HL-60/S4 treated with phorbol 12-myristate 13-acetate at 8.2 ng/mL for 4 days and 3 days (cell line): ENCODE results near the gene CHST11.

ENCODE experiments used
- in situ Hi-C: fragments of 300-500 bp; cut with MboI; formaldehyde crosslinking; loops from 2 replicates; pipeline ENCODE4 v1.15.0; 2022; ENCODE audit warnings: low sequenced_read_pairs

CHST11 gene

DNA sequence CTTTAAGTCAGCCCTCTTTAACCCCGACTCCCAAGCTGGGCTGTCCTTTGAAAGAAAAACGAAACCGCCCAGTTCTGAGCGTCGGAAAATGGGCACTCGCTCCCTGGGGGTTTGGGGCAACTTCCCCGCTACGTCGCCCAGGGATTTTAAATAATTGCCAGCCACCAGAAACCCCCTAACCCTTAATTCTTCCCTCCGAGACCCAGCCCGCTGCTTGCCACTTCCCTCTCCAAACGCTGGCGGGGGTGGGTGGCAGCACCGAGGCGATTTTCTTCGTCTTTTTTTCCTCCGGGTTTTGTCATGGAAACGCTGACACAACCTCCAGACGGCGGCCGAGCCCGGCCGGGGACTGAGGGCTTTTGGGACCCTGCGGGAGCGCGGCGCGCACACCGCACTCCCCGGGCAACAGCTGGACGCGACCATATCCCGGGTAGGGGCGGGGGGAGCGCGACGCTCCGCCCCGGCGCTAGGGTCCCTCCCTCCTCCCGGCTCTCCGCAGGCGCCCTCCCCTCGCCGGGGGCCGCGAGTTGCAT, at the start of gene CHST11:
CHST11 (plus strand) TSS at position 532 of the 533 bp plus-strand sequence.
- in situ Hi-C loops, result no loop called here

DNA sequence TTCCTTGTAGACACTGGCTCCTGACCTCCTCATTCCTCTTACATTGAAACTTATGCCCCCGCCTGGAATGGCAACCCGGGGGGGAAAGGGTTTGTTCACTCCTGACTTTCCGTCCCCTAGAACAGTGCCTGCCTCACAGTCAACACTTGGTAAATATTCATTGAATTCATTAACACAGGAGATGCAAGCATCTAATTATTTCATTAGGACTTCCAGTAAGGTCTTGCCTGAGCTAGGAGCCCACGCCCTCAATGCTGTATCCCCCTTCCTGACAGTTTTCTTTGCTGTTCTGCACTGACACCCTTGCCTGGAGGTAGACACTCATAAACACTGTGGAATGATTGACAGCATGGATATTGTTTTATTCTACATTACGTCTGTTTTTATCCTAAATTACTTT, 49.3 kb upstream of the CHST11 start:
- in situ Hi-C loops, result no loop called here

DNA sequence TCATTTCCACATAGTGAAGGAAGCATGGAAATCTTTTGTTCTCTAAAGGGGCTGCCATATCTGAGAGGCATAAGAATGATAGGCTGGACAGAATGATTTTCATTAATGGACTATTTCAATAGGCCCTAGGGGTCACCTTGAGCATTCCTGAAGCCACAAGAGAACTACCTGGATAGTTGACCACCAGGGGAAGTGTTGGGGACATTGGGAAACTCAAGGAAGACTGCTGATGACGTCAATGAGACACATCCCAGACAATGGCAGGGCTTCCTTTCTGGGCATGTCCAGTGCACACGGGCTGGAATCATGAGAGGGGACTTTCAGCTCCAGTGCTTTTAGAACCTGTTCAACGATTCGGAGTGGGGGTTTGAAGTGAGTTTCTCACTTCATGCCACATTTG, 48.8 kb upstream of the CHST11 start:
- in situ Hi-C loops, result no loop called here

DNA sequence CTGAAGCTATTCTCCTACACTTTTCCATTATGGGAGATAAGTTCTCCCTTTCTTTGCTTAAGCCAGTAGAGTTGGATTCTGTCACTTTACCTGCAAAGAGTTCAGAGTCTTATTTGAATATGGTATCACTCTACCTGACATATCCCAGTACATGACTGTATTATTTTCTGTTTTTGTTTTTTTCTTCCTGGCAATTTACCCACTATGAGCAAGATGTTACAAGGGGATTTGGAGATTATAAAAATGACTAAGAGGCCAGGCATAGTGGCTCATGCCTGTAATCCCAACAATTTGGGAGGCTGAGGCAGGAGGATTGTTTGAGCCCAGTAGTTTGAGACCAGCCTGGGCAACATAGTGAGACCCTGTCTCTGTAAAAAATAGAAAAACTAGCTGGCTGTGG, 46.4 kb upstream of the CHST11 start:
- in situ Hi-C loops, result no loop called here

DNA sequence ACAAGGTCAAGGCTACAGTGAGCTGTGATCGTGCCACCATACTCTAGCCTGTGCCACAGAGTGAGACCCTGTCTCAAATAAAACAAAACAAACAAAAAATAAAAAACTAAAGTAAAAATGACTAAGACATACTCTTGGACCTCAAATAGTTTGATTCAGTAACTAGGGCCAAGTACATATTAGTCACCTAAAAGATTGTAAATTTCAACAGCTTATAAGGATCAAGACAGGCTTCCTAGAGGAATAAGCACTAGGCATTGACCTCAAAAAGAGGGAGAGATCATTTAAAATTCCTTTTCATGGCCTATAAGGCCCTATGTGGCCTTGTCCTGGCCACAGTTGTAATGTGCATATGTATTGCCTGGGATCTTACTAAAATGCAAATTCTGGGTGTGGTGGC, 46.0 kb upstream of the CHST11 start:
- in situ Hi-C loops, result no loop called here

DNA sequence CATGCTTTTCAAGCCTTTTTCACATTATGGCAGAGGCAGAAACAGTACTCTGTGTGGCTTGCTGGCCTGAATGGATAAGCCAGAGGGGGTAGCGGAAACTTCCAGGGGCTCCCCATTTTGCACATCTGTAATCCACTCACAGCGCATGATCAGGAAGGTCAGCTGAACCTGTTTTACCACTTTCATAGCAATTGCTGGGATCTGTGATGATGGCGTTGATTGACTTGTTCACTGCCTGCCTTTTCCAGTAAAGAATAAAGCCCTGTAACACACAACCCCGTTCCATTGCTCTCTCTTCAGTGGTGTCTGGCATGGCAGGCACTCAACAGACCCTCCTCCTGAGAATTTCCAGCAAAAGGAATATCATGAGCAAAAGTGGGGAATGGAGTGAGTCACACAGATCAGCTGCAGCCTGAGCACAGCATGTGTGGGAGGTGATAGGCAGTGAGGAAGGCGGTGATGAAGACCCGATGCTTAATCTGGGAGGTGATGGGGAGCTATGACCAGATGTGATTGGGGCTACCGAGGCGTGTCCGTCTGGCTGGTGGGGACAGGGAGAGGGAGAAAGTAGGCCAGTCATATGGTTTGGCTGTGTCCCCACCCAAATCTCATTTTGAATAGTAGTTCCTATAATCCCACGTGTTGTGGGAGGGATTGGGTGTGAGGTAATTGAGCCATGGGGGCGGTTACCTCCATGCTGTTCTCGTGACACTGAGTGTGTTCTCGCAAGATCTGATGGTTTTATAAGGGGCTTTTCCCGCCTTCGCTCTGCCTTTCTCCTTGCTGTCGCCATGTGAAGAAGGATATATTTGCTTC, 44.7 kb upstream of the CHST11 start:
- in situ Hi-C loops, result no loop called here

DNA sequence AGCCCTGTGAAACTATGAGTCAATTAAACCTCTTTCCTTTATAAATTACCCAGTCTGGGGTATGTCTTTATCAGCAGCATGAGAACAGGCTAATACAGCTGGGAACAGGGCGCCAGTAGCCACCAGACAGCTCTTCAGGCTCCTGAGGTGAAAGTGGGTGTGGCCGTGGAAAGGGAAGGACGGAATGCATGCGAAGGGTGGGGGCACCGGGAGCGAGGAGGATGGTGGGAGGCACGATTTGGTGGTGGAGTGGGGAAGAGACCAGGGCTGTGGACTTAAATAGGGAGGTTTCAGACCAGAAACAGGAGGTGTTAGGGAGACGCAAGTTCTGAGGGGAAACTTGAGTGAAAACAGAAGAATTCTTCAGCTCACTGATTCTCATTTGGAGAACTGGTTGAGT, 44.1 kb upstream of the CHST11 start:
- in situ Hi-C loops, result no loop called here

DNA sequence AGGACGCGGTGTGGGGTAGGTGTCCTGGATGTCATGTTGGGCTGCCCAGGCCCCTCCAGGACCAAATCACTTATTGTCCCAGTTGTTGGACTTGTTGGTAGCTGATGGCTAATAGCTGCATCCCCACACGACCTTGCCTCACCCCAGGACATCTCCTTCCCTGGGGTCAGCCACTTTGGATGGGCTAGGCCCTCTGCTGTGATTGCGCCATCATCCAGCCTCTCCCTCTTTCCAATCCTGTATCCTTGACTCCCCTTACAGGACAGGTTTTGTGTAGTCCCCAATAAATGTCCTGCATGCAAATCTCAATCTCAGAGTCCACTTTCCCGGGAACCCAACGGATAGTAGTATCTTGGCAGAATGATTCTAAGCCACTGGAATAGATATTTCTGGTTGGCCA, 43.4 kb upstream of the CHST11 start:
- in situ Hi-C loops, result no loop called here

DNA sequence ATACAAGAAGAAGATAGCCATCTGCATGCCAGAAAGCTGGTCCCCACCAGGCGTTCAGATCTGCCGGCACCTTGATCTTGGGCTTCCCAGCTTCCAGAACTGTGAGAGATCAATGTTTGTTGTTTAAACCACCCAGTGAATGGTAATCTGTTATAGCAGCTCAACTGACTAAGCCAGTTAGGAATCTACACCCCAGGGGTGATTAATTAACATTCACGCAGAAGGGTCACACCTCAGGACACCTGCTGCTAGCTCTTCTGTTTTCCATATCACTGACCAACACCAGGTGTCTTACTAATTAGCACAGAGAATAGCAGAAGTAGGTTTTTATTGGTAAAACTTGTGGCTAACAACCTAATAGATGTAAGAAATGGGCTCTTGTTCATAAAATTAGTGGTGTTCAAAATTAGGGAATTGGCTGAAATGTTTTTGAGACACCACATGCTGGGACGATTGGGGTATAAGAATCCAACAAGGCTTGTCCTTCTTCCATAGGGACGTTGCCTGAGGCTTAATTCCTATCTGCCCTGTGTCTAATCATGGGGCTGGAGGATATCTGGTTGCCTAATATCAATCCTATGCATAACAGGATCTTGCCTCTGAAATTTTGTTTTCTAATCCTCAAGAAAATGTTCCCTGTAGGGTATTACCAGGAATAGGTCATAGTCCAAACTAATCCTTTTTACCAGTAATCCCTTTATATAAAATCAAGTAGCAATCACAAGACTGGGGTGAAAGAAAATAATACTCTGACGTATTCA, 42.0 kb upstream of the CHST11 start:
- in situ Hi-C loops, result no loop called here

DNA sequence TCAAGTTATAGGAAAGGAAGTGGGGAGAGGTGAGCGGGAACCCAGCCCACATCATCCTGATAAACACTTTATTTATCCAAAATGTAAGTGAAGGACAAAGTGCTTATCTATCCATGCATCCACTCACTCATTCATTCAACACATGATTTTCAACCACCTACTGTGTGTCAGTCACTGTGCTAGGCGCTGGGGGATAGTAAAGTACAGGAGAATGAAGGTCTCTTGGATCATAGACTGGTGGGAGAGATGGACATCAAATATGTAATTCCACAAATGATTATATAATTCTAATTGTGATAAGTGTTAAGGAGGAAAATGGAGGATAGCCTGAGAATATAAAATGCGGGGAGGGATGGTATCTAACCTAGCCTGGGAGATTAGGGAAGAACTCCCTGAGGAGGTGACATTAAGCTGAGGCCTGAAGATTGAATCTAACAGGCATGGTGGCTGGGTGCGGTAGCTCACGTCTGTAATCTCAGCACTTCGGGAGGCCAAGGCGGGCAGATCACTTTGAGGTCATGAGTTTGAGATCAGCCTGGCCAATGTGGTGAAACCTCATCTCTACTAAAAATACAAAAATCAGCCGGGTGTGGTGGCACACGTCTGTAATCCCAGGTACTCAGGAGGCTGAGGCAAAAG, 41.3 kb upstream of the CHST11 start:
- in situ Hi-C loops, result no loop called here

DNA sequence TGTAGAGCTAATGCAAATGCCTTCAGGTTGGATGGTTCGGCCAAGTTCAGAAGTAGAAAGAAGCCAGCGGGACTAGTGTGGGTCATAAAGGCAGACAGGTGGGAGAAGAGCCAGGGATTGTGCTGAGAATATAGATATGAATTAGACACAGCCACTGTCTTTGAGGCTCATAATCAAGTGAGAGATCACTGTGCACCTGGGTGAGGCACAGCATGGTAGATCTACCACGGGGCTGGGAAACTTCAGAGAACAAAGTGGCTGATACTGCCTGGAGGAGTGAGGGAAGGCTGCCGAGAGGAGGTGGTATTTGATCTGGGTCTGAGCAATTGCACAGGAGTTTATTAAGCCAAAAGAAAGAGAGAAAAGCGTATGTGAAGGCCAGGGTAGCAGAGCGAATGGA, 40.6 kb upstream of the CHST11 start:
- in situ Hi-C loops, result no loop called here

DNA sequence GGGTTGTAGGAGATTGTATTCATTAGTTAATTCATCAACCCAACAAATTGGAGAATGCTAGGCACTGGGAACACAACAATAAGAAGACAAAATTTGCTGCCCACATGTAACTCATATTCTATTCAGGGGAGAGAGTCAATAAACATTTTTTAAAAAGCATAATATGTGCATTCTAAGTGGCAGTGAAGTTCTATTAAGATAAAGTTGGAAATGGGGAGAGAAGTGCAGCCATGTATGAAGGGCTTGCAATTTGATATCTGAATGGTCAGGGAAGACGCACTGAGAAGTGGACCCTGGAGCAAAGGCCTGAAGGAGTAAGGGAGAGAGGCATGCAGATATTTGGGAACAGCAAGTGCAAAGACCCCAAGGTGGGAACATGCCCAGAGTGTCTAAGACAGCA, 40.2 kb upstream of the CHST11 start:
- in situ Hi-C loops, result no loop called here

DNA sequence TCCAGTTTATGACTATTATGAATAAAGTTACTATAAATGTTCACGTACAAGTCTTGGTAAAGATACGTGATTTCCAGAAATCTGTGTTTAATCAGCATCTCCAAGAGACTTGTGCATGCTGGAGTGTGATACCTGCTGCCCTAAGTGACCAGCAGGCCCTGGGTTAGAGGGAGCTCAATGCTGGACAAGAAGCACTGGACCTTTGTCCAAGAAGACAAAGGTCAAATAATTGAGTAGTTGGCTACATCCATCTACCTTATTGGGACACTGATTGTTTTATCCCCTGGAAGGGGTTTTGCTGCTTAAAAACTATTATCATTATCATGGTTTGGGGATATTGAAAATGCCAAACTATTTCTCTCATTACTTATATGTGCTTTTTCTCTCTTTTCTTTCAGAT, 37.0 kb upstream of the CHST11 start:
- in situ Hi-C loops, result no loop called here

DNA sequence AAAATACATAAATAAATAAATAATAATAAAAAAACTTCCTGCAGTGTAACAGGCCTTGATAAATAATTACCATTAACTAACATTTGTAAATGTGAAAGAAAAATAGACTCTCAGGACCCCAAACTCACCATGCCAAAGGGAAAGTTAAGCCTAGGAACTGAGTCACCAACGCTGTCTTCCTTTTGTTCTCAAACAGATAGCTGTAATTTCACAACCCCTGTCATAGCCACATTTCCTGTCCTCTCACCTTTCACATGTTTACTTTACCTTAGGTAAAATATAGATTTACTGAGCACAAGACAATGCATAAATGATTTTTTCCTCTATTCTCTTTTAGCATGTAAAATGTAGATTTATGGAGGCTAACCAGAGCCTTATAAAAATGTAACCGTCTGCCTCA, 35.9 kb upstream of the CHST11 start:
- in situ Hi-C loops, result no loop called here

DNA sequence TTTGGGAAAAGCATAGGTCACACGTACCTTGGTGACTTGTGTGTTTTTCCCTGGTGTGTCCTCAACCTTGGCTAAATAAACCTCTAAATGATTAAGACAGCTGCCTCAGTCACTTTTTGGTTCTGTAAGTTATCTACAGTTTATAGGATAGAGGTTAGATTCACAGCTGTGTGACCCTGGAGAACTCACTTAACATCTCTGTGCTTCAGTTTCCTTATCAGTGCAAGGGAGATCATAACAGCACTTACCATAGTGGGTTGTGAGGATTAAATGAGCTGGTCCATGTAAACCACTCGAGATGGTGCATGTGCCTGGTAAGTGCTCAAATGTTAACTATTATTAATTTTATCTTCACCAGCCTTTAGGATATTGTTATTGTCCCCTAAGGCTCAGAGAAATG, 35.4 kb upstream of the CHST11 start:
- in situ Hi-C loops, result no loop called here

DNA sequence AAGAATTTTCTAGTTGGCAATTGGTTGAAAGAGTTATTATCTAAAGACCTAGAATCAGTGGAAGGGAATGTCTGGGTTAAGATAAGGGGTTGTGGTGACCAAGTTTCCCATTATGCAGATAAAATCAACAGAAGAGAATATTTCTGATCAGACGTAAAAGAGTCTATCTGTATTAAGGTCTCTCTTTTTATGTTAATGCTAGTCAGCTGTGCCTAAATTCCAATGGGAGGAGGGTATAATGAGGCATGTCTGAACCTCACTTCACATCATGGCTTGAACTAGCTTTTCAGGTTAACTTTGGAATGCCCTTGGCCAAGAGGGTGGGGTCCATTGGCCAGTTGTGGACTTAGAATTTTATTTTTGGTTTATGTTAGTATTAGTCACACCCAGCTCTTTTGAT, 34.3 kb upstream of the CHST11 start:
- in situ Hi-C loops, result no loop called here

DNA sequence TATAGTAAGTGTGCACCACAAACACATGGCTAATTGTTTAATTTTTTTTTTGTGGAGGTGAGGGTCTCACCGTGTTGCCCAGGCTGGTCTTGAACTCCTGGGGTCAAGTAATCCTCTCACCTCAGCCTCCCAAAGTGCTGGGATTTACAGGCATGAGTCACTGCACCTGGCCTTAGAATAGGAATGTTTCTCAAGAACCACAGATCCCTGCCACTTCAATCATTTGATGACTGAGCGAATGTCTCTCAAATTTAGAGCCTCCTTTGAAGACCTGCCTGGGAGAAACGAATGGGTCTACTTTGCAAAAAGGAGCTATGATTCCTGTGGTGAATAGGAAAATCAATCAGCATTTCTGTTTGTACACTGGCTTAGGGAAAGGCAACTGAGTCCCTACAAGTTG, 33.5 kb upstream of the CHST11 start:
- in situ Hi-C loops, result no loop called here

DNA sequence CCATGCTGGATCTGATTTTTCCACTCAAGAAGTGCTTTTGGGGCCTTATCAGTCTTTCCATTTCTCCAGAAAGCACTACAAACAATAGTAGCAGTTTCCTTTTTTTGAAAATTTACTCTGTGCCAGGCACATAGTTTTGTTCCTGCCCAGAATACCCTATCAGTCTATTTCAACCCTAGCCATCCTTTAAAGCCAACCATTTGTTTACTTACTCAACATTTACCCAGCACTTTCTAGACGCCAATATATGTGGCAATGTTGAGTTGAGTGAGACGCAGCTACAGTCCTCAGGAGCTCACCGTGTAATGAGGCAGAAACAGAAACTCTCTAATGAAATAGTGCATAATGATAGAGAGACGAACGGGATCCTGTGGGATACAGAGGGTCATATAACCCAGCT, 32.9 kb upstream of the CHST11 start:
- in situ Hi-C loops, result no loop called here

DNA sequence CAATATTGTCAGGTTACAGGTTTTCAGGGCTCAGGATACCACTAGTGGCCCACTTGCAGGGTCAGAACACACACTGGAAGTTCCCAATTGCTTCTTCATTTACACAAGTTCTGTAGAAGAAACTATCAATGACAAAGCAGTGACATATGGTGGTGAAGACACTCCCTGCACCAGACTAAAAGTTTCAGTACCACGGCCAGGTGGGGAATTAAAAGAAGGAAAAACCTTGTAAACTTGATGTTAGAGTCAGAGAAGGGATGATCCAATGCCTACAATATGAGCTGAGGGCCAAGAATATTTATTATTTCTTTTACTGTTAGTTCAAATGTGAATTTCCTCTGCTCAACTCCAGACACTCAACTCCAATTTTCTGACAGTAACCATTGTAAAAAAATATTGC, 31.8 kb upstream of the CHST11 start:
- in situ Hi-C loops, result no loop called here

DNA sequence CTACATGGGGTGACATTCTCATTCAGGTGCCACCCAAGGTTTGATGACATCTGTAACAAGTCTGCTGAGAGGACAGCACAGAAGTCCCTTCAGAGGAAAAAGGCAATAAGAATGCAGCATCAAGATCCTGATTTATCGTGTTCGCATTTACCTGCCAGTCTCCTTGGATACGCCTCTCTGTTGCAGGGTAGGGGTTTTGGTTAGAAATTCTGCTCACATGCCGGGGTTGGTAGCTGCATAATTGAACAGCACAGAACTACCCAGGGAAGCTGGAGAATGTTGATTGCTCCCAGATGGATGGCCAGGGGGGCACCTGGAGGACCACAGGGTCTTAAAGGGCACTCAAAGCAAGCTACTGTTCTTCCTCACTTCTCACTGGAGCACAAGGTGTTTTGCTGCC, 31.1 kb upstream of the CHST11 start:
- in situ Hi-C loops, result no loop called here

DNA sequence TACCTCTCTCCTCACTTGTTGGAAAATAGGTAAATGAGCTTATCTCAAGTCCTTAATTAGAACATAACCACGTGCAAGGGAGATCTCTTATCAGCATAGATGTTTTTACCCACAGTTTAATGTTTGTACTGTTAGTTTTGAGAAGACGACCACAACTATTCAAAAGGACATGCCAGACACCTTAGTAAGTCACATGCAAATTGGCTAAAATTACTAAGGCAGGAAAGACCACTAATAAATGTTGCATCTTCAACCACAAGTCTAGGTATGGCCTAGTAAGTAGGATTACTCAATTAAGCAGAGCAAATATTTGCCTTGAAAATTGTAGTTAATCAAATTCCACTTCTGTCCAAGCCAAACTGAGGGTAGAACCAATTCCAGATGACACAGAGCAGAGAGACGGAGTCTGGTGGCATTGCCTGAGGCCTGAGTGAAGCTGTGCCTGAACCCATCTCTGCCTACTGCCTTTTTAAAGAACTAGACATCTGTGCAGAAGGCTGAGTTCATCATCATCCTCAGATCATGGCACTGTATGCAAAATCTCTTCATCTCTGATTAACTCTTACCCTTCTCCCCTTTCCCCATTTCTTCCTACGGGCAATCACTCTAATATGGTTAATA, 29.7 kb upstream of the CHST11 start:
- in situ Hi-C loops, result no loop called here
